LoVo (cell line): Measurements from ENCODE around the gene TMUB1.
"Not testable (repeated sequence)": the region's sequence is repeated elsewhere in the genome, so short reads cannot be mapped to it uniquely, and the experiment has no call there.

Experiments used
- DNase-seq: peaks from one replicate; pipeline ENCODE4 v3.0.0-alpha.2; 2016; ENCODE audit warnings: low spot score

TMUB1 gene

DNA sequence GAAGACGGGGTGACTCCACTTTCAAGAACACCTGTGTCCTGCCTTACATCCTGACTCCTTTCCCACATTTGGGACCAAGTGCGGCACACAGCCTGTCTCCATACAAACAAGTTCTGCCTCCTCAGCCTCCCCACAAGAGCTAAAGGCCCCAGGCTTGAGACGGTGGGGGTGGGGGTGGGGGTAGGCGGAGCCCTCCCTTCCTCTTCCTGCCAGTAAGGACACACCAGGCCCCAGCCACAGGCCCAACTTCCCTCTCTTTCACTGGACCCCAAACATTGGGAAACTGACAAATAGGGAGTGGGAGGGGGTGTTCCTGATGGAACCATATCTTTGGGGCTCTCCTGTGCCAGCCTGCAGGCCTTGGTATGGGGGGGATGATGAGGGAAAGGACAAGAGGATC lies 30.2 kb downstream of the TMUB1 start:
- no peak for DNase-seq

DNA sequence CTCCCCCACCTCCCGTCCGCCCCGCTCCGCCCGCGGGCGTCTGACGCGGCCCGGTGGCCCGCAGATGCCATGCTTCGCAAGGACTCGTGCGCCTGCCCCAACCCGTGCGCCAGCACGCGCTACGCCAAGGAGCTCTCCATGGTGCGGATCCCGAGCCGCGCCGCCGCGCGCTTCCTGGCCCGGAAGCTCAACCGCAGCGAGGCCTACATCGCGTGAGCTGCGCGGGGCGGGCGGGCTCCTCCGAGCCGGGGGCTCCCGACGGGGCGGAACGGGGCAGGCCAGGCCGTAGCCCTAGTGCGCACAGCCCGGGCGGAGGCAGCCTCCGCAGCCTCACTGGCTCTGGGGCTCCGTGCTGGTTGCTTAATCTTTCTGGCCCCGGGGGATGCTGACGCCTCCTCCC lies 32.2 kb downstream of the TMUB1 start:
- no peak for DNase-seq

DNA sequence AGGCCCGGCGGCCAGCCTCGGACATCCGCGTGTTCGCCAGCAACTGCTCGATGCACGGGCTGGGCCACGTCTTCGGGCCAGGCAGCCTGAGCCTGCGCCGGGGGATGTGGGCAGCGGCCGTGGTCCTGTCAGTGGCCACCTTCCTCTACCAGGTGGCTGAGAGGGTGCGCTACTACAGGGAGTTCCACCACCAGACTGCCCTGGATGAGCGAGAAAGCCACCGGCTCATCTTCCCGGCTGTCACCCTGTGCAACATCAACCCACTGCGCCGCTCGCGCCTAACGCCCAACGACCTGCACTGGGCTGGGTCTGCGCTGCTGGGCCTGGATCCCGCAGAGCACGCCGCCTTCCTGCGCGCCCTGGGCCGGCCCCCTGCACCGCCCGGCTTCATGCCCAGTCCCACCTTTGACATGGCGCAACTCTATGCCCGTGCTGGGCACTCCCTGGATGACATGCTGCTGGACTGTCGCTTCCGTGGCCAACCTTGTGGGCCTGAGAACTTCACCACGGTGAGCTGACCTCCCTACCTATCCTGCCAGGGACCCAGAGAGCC lies 34.3 kb downstream of the TMUB1 start:
- DNase-seq = no peak

DNA sequence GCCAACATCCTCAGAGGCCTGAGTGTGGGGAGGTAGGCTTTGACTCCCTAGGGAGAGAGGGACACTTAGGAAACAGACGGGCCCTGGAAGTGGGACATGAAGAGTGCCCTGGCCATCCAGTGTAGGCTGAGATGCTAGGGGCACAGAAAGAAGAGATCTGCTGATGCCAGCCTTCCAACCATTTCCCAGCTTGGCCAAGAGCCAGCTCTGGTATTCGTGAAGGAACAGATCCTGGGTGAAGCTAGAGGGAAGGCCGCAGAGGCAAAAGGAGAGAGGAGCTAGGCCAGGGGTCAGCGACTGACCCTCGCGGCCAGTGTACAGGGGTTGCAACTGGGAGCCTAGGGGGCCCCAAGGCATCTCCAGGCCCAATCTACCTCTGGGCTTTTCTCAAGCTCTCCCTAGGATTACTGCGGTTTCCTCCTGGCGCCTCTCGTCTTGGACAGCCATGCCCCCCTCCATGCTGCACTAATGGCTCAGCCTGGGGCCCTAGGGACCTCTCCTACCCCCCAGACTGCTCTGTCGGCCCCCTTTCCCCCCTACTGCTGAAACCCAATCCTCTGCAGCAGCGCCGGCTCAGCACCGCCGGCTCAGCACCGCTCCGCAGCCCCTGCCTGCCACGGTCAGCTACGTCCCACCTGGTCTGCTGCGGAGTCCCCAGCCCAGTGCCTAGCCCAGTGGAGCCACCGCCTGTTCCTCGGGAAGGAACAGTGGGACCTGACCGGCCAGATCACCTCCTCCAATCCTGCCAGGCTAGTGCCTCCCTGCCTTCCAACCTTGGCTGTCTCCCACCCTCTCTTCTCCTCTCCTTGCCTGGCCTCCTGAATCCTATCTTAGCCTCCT lies 35.1 kb downstream of the TMUB1 start, which contains the start of gene ASIC3:
Gene ASIC3, plus strand, starts transcription at position 556 of the 840 bp plus-strand sequence. CDS start 355 bp downstream, outside the sequence.
- DNase-seq = no peak

DNA sequence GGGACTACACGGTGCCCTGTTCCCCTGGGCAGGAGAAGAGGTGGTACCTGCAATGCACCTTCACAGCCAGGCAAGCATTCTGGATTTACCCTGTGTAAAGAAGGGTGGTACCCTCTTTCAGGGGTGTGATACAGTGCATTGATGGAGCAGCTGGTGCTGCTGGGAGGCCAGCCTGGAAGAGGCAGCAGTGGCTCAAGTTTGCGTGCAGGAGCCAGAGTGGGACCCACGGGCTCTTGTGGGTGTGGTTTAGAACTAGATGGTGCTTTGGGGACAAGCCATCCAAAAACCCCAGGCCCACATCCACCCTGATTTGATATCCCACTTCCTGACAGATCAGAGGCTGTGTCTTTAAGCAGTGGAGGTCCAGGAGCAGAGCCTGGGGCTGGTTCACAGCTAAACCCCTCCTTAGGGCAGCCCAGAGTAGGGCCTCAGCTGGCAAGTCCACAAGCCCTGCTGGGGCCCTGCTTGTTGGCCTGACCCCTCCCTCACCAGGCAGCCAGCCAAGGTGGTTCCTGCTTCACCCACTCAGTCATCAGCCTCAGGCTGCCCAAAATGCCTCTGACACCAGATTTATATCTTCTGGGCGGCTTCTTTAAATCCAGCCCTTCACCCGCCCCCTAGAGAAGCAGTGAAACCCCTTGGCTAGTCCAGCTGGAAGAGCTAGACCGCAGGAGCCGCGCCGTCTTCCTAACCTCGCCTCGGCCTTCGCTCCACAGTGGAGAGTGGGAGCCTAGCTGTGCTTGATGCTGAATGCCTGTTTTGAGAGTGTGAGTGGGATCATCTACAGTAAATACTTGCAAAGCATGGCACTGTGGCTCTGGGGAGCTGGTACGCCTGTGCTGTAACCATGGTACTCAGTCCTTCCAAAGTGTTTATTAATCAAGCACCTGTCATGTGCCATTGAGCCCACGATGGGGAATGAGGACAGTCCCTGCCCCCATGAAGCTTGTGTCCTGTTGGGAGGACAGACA lies 36.4 kb downstream of the TMUB1 start:
- no peak for DNase-seq

DNA sequence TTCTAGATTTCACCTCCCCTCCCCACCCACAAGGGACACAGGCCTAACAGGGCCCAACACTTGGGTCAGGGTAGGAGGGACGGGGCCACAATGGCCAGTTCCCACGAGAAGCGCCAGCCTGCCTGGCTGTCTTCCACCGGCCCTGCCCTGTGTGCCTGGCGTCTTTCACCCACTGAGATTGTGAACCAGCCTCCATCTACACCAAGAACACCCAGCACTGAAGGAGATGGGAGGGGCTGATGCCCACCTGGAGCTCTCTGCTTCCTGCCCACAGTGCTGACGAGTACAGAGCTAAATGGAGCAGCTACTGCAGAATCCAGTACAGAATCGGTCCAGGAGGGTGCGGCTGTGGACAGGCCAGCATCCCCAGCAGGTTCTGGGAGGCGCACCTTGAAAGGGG lies 37.3 kb downstream of the TMUB1 start:
- DNase-seq = no peak

DNA sequence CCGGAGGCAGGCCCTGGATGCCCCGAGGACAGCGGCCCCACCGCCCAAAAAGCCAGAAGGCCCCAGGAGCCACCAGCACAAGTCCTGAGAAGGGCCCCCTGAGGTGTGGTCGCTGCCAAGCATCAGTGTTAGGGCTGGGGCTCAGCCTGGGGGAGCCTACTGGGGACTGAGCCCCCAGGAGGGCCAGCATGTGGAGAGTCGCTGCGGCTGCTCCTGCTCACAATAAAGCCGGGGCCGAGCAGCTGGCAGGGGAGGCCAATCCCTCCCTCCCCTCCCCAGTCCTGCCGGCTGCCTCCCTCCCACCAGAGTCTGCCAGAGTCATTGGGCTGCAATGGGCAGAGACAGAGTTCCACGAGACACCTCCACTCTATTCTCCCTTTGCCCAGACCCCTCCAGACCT lies 38.0 kb downstream of the TMUB1 start:
- DNase-seq = no peak

DNA sequence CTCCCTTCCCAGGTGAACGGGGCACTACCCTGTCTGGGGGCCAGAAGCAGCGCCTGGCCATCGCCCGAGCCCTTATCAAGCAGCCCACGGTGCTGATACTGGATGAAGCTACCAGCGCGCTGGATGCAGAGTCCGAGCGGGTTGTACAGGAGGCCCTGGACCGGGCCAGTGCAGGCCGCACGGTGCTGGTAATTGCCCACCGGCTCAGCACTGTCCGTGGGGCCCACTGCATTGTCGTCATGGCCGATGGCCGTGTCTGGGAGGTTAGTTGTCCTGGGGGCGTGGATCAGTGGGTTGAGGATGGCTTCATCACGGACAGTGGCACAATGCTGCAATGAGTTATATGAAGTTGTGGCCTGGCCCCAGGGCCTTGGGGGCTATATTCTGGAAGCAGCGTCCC lies 39.3 kb downstream of the TMUB1 start:
- DNase-seq = no peak

DNA sequence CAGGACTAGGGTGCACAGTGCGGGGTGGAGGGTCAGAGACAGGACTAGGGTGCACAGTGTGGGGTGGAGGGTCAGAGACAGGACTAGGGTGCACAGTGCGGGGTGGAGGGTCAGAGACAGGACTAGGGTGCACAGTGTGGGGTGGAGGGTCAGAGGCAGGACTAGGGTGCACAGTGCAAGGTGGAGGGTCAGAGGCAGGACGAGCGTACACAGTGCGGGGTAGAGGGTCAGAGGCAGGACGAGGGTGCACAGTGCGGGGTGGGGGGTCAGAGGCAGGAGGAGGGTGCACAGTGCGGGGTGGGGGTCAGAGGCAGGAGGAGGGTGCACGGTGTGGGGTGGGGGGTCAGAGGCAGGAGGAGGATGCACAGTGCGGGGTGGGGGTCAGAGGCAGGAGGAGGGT lies 39.8 kb downstream of the TMUB1 start:
- not testable (repeated sequence) for DNase-seq

DNA sequence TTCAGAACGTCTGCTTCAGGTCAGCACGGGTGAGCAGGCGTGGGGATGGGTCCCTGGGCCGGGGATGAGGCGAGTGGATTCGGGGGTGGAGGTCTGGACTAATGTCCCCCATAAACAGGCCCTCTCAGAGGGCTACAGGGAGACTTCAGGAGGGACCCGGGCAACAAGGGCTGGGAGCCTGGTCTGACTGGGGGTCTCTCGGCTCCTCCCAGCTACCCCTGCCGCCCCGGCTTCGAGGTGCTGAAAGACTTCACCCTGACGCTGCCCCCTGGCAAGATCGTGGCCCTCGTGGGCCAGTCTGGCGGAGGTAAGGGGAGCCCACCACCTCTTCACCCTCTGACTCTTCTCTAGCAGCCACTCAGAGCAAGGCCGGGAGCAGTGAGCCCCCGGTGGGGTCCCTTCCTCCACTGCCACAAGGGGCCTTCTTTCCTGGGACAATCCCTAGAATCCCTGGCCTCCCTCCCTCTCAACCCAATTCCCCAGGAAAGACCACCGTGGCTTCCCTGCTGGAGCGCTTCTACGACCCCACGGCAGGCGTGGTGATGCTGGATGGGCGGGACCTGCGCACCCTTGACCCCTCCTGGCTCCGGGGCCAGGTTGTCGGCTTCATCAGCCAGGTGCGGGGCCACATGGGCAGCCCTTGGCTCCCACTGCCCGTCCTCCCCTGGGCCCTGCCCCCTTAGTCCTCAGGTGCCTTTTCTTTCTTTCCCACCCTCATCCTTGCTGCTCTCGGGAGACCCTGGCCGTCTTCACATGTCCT lies 42.5 kb downstream of the TMUB1 start:
- DNase-seq = no peak

DNA sequence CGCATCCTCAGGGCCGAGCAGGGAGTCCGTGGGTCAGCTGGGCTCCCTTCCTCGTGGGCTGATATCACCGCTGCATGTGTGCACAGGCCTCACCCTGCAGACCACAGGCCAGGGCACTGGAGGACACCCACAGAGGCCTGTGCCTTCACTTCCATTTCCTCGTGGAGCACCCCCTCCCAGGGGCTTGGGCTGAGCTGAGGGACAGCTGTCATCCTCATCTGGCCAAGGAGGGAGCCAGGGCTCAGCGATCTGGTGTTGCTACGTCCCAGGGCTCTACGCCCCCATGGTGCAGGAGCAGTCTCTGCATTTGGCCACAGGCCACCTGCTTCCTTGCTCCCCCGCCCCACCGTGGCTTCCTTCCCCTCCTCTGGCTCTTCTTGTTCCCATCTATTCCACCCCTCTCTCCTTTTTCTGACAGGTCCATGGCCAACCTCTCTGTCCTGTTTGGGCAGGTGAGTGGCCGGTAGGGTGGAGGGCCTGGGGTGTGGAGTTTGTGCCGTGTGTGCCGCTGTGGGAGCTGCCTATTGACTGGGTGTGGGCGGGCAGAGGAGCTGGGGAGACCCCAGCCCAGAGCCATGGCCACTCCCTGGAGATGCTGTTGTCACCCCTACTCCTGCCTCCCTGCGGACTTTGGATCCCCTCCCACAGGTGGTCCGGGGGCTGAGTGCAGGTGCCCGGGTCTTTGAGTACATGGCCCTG lies 43.3 kb downstream of the TMUB1 start:
- no peak for DNase-seq

DNA sequence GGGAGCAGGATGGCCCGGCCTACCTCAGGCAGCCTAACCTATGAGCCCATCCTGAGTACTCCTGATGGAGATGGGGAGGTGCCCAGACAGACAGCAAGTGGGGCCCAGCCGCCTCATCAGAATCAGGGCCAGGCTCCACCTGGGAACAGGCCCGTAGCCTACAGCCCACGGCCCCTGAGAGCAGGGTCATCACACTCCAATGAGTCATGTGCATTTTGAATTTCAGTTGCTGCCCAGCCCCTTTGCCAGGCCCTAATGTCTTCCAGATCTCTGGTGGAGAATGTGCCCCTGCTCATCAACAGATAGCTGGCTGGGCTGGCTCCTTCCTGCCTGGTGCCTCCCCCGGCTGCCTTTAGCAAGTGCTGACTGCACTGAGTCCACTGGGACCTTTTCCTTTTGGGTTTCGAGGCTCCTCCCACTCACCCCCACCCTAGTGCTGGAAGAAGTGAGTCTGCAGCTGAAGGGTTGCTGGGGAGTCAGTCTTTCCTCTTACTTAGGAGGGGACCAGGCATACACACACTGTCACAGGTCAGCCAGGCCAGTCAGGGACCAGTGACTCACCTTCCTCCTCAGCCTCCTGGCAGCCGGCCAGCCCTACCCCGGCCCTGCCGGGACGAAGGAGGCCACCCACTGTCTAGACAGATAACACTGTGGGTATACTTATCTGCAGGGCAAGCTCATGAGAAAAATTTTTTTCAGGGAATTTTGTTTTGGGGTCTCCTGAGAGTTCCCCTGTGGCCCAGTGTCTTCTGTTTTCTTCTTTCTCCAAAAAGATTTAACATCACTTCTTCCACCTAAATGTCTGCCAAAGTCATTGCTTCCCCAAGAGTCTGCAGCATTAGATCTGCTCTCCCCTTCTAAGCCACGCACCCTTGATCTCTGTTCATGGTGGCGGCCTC lies 44.1 kb downstream of the TMUB1 start:
- DNase-seq = peak; percentile 78

DNA sequence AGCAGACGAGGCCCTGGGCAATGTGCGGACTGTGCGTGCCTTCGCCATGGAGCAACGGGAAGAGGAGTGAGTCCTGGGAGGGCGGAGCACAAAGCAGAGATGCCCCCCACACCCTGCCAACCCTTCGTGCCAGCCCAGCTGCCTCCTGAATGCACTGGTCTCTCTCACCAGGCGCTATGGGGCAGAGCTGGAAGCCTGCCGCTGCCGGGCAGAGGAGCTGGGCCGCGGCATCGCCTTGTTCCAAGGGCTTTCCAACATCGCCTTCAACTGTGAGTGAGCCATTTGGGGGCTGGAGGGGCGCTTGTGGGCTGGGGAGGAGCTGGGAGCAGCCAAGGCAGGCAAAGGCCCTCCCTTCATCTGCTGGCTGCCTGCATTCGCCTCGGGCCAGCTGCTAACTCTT lies 47.4 kb downstream of the TMUB1 start:
- no peak for DNase-seq

DNA sequence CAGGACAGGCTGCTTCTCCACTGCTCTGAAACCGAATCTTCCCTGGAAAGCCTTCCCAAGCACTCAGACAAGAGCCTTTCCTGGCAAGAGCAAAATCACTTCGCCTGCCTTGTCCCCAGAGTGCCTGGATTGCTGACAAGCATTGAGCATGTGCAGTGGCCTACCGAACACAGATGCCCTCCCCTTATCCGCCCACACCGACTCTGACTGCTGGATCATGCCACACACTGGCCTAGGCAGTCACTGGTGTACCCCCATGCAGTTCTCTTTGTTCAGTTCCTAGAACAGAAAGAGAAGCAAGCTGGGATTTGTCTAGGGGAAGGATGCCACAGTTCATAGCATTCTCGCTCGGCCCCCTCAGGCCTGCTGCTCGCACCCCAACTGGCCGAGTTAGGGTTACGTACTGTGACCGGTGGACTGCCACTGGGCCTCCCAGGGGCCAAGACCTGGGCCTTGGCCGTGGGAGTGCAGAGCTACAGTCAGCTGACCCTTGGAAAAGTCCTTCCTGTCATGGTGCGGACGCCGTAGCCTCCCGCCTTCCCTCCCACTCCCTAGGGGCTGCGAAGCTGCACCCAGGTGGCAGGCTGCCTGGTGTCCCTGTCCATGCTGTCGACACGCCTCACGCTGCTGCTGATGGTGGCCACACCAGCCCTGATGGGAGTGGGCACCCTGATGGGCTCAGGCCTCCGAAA lies 48.1 kb downstream of the TMUB1 start:
- DNase-seq = no peak

DNA sequence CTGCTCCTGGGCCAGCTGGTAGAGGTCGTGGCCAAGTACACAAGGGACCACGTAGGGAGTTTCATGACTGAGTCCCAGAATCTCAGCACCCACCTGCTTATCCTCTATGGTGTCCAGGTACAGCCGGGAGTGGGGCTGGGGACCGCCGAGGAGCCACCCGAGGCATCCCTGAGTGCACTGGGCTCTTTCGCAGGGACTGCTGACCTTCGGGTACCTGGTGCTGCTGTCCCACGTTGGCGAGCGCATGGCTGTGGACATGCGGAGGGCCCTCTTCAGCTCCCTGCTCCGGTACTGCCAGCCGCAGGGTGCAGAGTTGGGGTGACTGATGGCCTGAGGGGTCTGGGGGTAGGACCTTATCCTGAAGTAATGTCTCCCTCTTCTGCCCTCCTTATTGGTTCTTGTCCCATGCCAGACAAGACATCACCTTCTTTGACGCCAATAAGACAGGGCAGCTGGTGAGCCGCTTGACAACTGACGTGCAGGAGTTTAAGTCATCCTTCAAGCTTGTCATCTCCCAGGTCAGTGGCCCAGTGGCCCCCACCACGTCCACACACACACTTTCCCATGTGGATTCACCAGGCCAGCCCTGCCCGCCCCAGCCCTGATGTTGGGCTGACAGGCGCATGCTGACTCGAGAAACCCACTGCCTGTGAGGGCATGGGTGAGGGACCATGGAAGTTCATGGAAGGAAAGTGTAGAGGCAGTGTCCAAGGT lies 48.8 kb downstream of the TMUB1 start:
- DNase-seq = no peak

DNA sequence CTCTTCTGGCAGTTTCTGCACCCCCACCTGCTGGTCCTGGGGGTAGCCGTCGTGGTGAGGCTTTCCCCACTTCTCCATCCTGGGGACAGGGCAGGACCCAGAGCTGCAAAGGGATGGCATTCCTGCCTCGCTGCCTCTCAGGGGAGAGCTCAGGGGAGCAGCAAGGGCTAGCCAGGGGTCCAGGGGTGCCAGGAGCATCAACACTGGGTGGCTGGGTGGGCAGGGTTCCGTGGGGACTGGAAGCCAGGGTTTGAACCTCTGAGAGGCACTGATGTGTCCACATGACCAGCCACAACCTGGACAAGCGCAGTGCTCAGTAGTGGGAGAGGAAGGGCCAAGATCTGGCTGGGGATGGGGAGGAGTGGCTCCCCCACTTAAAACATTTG lies 49.4 kb downstream of the TMUB1 start:
- no peak for DNase-seq

DNA sequence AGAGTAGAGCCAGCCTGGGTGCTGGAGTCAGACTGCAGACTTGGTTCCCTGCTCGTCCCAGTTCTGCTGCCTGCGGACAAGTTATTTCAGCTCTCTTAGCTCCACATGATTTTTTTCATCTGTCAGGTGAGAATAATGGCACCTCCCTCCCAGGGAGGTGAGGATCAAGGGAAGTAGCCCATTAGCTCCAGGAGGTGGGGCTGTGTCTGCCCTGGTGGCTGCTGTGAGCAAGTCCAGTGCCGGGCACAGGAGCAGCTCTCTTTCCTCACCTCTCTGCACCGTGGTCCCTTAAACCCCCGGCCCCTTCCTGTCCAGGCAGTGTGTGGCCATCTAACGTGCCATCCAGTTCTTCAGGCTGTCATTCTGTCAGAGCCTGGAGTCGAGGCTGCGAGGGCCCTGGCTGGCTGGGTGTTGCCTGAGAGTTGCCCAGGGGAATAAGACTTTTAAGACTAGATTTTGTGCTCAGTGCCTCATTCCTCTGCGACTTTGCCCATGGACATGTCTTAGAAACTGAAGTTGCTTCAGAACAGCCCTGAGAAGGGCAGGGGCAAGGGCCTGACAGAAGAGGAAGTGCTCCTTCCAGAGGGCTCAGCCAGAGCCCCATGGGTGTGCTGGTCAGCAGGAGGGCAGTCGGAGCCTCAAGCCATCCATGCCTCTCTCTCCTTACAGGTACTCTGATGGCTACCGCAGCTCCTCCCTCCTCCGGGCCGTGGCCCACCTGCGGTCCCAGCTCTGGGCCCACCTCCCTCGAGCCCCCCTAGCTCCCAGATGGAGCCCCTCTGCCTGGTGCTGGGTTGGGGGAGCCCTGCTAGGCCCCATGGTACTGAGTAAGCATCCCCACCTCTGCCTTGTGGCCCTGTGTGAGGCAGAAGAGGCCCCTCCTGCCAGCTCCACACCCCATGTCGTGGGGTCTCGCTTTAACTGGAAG lies 50.1 kb downstream of the TMUB1 start:
- DNase-seq = no peak
